ENCODE measurements around the gene SPATA31A1.
"Not testable (repeated sequence)": the region's sequence is repeated elsewhere in the genome, so short reads cannot be mapped to it uniquely, and the experiment has no call there.

DNA sequence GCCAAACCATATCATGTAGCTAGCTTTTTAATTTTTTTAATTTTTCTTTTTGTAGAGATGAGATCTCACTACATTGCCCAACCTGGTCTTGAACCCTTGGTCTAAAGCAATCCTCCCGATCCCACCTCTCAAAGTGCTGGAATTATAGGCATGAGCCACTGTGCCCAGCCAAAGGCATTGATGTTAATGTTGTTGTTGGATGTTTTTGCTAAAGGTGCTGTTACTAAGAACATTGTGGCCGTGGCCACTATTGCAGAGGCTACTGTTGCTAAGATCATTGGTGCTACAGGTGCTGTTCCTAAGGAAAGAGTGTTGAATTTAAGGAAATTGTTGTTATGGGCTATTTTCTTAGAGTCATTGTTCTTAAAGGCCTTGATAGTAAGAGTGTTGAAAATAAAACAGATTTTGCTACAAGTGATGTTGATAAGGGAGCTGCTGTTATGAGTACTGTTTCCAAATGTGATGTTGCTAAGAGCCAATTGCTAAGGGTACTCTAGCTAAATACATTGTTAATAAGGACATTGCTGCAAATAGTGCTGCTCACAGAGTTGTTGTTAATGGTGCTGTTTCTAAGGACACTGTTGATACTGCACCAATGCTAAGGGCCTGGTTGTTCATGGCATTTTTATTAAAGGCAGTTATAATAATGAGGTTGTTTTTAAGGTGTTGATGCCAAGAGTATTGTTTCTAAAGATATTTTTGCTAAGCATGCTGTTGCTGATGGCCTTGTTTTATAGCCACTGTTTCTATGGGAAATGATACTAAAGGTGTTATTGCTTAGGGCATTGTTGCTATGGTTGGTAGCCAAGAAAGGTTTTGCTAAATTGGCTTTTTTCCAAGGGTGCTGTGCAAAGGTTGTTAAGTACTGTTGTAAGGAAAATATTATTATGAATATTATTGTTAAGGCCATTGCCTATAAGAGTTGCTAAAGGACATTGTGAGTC is 52.1 kb downstream of the SPATA31A1 start:
- not testable (repeated sequence) for TF ChIP-seq CTCF (IDR thresholded peaks at IDR 0.05; ENCODE audit: low read depth, low read length); POLR2A (IDR thresholded peaks at IDR 0.05; ENCODE audit: extremely low read depth, insufficient read length); MYC (IDR thresholded peaks at IDR 0.05; ENCODE audit: low read depth, low read length)
- TF ChIP-seq, protein P1, sequence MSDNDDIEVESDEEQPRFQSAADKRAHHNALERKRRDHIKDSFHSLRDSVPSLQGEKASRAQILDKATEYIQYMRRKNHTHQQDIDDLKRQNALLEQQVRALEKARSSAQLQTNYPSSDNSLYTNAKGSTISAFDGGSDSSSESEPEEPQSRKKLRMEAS (IDR thresholded peaks at IDR 0.05; ENCODE audit: low read depth, low read length), result not testable (repeated sequence)
